GM18868 (cell line): ENCODE results near the gene CLASP1.
"Not testable (repeated sequence)": the region's sequence is repeated elsewhere in the genome, so short reads cannot be mapped to it uniquely, and the experiment has no call there.

Source experiments
- ATAC-seq: cut with Tn5 transposase; IDR thresholded peaks from one replicate; pipeline ENCODE4 v1.9.1; 2021; ENCODE audit warnings: mild to moderate bottlenecking, moderate library complexity; ENCODE audit not compliant: unreplicated experiment

Gene CLASP1

DNA sequence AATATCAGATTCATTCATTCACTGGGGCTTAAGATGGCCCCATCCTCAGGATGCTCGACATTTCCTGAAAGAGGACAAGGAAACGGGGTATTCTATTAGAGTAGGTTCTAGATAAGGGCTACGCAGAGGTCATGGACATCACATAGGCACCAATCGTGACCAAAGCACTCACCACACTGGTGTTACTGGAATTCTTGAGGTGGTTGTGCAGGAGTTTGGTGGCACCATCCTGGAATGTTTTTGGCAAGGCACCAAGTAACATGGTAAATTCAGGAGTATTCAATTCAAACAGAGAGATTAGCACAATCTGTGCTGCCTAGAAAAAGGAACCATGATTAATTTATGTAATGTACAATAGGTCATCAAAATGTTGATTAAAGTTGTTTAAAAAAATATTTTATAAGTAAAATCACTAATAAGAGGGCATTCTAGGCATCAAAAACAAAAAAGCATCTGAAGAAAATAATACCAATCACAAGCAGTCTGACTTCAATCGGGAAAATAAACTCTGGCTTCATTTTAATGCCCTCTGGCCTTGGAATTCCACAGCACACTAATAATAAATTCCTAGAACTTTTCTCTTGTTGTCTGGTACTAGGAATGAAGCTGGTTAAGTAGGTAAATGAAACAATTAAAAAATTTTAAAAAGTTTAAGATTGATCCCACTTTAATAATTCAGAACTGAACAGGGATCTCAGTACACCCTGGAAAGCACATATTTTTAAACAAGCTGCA is 261.5 kb downstream of the CLASP1 start:
- no peak for ATAC-seq

DNA sequence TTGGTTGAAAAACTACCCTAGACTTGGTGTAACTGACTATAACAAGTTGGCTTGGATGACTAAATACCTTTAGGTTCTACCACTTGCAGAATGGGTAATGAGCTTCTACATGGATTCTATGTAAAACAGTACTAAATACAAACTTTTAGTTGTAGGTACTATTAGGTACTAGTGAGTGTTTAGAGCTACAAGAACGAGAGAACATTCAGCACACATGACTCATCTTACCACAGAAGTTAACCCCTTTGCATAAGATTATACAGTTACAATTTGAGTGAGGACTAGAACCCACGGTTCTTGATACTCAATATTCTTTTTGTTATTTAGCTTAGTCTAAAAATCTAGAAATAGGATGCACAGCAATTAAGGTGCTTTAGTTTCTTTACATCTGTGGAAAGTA is 262.6 kb downstream of the CLASP1 start:
- ATAC-seq = no peak

- ATAC-seq = no peak
These were observed 263.2 kb downstream of the CLASP1 start for GRCh38 chr2:121386102-121386501.

GRCh38 chr2:121382744-121383143 is 266.5 kb downstream of the CLASP1 start:
- ATAC-seq = peak; percentile 59

GRCh38 chr2:121377646-121378045 is 271.6 kb downstream of the CLASP1 start:
- ATAC-seq = no peak

DNA sequence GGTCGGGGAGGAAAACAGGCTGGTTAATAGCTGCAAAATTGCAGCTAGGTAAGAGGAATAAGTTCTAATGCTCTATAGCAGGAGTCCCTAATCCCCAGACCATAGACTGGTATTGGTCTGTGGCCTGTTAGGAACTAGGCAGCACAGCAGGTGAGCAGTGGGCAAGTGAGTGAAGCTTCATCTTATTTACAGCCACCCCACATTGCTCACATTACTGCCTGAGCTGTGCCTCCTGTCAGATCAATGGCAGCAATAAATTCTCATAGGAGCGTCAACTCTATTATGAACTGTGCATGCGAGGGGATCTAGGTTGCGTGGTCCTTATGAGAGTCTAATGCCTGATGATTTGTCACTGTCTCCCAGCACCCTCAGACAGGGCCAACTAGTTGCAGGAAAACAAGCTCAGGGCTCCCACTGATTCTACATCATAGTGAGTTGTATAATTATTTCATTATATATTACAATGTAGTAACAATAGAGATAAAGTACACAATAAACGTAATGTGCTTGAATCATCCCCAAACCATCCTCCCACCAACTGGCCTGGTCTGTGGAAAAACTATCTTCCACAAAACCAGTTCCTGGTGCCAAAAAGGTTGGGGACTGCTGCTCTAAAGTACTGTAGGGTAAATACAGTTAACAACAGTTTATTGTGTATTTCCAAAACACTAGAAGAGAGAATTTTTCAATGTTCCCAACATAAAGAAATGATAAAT is 272.6 kb downstream of the CLASP1 start:
- ATAC-seq = no peak

DNA sequence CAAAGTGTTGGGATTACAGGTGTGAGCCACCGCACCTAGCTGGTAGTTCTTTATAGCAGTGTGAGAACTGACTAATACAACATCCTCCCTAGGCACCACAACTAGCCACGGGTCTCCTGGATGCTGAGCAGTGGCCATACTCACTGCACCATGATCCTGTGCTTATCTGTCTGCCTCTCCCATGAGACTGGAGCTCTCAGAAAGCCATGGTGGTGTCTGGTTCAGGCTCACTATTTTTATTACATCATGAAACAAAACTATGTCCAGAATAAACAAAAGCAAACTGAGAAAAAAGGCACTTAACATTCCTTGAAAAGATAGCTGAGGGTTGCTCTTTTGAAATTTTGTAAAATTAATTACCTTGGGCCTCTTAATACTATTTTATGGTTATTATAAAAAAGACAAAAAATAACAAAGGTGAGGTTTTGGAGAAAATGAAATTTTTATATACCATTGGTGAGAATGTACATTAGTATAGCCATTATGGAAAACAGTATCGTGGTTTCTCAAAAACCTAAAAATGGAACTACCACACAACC is 273.6 kb downstream of the CLASP1 start:
- ATAC-seq = no peak

GRCh38 chr2:121374412-121375075 is 274.7 kb downstream of the CLASP1 start:
- ATAC-seq = not testable (repeated sequence)

DNA sequence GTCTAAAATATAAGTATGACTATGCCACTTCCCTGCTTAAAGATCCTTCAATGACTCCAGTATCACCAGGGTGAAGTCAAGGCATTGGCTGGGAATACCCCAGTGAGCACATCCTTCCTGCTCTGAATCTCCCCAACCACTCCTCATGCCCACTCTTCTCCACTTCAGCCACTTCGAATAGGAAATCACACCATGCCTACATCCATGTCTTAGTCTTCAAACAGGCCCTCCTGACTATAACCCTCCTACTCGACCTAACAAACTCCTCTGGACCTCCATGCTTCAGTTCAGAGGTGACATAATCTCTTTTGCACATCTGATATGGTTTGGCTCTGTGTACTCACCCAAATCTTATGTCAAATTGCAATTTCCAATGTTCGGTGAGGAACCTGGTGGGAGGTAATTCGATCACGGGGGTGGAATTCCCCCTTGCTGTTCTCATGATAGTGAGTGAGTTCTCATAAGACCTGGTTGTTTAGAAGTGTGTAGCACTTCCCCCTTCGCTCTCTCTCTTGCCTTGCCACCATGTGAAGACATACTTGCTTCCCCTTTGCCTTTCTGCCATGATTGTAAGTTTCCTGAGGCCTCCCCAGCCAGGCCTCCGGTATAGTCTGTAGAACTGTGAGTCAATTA is 276.4 kb downstream of the CLASP1 start:
- ATAC-seq = peak; percentile 83

GRCh38 chr2:121372082-121372481 is 277.2 kb downstream of the CLASP1 start:
- no peak for ATAC-seq

GRCh38 chr2:121368836-121369235 is 280.4 kb downstream of the CLASP1 start:
- no peak for ATAC-seq

DNA sequence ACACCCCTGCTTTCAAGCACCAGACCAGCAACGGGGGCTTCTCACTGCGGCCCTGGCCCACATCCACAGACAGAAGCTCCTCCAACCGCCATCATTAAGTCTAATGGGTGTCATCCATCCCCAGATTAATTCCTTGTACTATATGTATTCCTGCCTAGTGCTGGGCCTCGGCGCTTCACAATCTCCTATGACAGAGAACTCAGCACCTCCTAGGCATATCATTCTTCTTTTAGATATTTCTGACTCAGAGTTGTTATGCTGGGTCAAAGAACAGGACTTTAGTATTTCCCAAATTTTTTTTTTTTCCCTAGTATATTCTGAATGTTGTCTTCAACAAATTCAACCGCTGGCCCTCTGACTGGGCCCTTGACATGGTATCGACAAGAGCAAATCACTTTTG is 281.1 kb downstream of the CLASP1 start:
- ATAC-seq = no peak

GRCh38 chr2:121367246-121367900 is 281.9 kb downstream of the CLASP1 start:
- ATAC-seq = no peak

DNA sequence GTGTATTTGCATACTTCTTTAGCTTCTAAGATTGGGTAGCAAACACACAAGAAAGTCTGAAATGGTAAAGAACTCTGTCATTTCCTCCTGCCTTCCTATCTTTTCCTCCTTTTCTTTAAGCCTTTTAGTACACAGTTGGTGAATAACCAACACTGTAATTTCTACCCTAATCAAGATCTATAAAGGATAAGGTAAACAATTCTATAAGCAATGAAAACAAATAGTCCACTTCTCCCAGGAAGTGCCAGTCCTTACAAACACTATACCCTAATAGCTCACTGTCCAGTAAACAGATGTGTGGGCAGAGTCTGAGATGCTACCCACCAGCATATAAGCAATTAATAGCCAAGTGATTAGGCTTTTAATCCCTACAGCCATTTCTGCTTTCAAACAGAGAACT is 283.2 kb downstream of the CLASP1 start:
- ATAC-seq = no peak

DNA sequence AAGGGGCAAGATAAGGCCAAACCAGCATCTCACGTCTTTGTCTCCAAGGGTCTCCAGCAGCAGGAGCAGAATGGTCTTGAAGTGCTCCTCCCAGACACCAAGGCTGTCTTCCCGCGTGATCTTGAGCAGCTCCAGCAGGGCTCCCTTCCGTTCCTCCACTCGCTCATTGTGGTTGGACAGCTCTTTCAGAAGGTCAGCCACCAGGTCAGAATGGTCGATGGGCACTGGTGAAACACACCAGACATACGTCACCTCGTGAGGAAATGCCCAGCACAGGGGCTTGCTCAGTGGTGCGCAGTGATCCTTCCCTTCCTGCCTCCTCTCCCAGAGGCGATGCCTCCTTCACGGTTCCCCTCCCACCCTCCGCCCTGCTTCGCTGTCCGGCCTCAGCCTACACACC is 284.2 kb downstream of the CLASP1 start:
- ATAC-seq = no peak

- no peak for ATAC-seq
These were observed 285.4 kb downstream of the CLASP1 start for GRCh38 chr2:121363632-121364420.

- no peak for ATAC-seq
These were observed 286.5 kb downstream of the CLASP1 start for GRCh38 chr2:121362774-121363173.

- ATAC-seq = no peak
These were observed 287.0 kb downstream of the CLASP1 start for GRCh38 chr2:121362226-121362625.

DNA sequence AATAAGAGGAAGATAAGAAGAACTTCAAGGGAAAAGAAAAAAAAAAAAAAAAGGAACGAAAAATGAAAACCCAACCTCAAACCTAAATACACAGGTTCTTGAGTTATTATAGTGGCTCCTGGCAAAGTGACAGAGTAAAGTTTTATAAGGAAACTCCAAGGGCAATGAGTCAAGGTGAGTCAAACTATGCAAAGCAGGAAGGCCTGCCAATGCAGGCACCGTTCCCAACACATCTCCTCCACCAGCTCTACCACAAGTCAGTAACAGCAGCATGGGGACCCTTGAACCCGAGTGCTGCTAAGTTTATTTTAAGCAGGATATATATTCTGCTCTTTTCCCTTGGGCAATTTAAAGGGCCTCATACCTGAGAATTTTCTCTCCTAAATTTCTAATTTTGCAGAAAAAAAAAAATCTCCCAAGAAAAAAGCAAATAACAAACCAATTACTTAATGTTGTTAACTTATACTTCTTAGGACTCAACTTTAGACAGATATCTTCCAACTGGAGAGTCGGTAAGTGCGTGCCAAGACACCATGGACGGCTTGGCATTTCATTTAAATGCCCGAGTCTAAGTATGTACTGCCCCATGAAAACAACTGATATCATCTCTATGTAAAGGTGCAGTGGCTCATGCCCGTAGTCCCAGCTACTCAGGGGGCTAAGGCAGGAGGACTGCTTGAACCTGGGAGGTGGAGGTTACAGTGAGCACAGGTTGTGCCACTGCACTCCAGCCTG is 288.5 kb downstream of the CLASP1 start:
- ATAC-seq = no peak
